Central memory CD8-positive, alpha-beta T cell (primary cell): Measurements from ENCODE around the gene DCAF15.

ENCODE experiments used
- ATAC-seq: fragments of 150-1000 bp; cut with Tn5 transposase; replicated peaks from 2 replicates; pipeline ENCODE4 v1.10.0; 2022; ENCODE audit warnings: mild to moderate bottlenecking, moderate FRiP score, moderate number of reproducible peaks; ENCODE audit not compliant: poor library complexity, severe bottlenecking; ENCODE audit errors: extremely low read depth
- DNase-seq, 2 donors: peaks; one replicate each; pipeline ENCODE4 v3.0.0; 2021; ENCODE audit warnings: low spot score in 2 of 2
- H3K27ac Mint-ChIP-seq: one replicate; pipeline ENCODE4 v1.8.0; 2022; ENCODE audit warnings: low read depth, mild to moderate bottlenecking, moderate library complexity, mixed read lengths
- H3K27me3 Mint-ChIP-seq: one replicate; pipeline ENCODE4 v1.8.0; 2022; ENCODE audit warnings: mixed read lengths
- H3K36me3 Mint-ChIP-seq: one replicate; pipeline ENCODE4 v1.8.0; 2022; ENCODE audit warnings: mild to moderate bottlenecking, moderate library complexity, mixed read lengths; ENCODE audit not compliant: insufficient read depth
- H3K4me1 Mint-ChIP-seq: one replicate; pipeline ENCODE4 v1.8.0; 2022; ENCODE audit warnings: mixed read lengths
- H3K4me3 Mint-ChIP-seq: one replicate; pipeline ENCODE4 v1.8.0; 2022; ENCODE audit warnings: mild to moderate bottlenecking, moderate library complexity, mixed read lengths
- H3K9me3 Mint-ChIP-seq: one replicate; pipeline ENCODE4 v1.8.0; 2022; ENCODE audit warnings: mixed read lengths

The DCAF15 gene

DNA sequence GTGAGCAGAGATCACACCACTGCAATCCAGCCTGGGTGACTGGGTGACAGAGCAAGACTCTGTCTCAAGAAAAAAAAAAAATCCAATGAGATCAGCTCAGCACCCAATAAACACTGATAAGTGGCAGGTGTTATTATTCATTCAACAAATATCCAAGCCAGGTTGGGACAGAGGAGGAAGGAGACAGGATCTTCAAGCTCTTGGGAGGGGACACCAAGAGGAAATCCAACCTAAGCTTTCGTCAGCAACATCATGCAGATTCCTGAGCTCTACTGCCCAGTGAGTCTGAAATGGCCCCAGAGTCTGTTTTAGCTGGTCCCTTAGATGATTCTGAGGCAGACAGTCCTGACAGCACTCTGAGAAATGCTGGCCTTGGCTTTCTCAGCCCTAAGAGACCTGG lies 46.1 kb downstream of the DCAF15 start:
- Mint-ChIP-seq H3K4me1 (peaks cover 23% of the 10 kb centered on the region), H3K9me3 (no peaks in the 10 kb centered on the region), H3K4me3 (no peak overlapping the region), H3K36me3 (peaks cover 18% of the 10 kb centered on the region), H3K27ac (peak overlapping the region; percentile 49), H3K27me3 (no peaks in the 10 kb centered on the region)
- DNase-seq (no peak), ATAC-seq (no peak)

DNA sequence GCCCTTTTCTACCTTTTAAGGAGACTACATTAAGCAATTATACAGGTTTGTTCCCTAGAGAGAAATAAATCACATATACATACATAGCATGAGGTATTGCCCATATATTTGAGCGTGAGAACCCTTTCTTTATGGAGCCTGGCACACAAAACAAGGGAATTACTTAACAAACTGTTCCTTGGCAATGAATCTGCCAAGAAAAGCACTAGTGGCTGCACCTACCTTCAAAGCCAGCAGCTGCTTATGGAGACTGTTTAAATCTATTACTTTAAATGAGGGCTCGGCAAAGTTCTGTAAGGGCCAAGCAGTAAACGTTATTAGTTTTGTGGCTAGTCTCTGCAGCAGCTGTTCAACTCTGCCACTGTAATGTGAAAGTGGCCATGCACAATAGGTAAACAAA lies 46.8 kb downstream of the DCAF15 start:
- ATAC-seq (no peak), DNase-seq (no peak)
- H3K4me3 Mint-ChIP-seq, result no peak overlapping the region
- peaks cover 17% of the 10 kb centered on the region for H3K36me3 Mint-ChIP-seq
- peaks cover 25% of the 10 kb centered on the region for H3K4me1 Mint-ChIP-seq
- no peaks in the 10 kb centered on the region for H3K9me3 Mint-ChIP-seq
- H3K27ac Mint-ChIP-seq, result no peak overlapping the region
- H3K27me3 Mint-ChIP-seq, result no peaks in the 10 kb centered on the region

DNA sequence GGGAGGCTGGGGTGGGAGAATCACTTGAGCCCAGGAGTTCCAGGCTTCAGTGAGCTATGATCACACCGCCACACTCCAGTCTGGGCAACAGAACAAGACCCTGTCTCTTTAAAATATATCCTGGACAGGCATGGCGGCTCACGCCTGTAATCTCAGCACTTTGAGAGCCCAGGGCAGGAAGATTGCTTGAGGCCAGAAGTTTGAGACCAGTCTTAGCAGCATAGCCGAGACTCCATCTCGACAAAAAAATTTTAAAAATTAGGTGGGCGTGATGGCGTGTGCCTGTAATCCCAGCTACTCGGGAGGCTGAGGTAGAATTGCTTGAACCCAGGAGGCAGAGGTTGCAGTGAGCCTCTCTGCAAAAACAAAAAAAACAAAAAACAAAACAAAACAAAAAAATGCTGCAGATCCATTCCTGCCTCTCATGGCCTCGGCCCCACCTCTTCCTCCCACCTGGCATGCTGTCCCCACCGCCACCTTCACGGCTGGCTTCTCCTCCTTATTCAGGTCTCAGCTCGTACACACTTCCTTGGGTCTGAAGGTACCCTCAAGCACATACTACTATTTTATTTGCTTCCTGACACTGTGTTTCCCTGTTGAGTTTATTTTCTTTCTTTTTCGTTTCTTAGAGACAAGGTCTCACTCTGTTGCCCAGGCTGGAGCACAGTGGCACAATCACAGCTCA lies 48.5 kb downstream of the DCAF15 start:
- peak overlapping the region; percentile 99 for H3K27ac Mint-ChIP-seq
- no peak for ATAC-seq
- peaks cover 21% of the 10 kb centered on the region for H3K36me3 Mint-ChIP-seq
- peaks cover 36% of the 10 kb centered on the region for H3K4me1 Mint-ChIP-seq
- no peaks in the 10 kb centered on the region for H3K27me3 Mint-ChIP-seq
- H3K4me3 Mint-ChIP-seq, result no peak overlapping the region
- no peaks in the 10 kb centered on the region for H3K9me3 Mint-ChIP-seq
- DNase-seq, result no peak

DNA sequence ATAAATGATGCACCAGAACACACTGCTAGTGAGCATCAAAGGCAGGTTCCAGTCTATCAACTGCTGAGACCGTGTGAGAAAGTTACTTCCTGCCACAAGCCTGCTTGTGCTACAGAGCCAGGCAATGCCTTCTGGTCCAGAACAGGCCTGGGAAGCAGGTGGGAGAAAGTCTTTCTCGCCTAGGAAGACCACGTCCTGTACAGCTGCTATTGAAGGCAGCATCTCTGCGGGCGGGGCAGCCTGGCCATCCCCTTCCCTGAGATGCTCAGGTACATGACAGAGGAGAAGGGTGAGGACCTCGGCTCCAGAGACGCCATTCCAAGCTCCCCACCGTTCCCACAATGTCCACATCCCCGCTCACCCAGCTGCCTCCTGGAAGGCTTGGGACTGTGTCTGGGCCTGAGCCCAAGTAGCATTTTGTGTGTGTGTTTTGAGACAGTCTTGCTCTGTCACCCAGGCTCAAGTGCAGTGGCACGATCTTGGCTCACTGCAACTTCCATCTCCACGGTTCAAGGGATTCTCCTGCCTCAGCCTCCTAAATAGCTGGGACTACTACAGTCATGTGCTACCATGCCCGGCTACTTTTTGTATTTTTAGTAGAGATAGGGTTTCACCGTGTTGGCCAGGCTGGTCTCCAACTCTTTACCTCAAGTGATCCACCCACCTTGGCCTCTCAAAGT lies 50.4 kb downstream of the DCAF15 start:
- Mint-ChIP-seq H3K27me3 (no peaks in the 10 kb centered on the region), H3K36me3 (peaks cover 29% of the 10 kb centered on the region), H3K4me3 (peak overlapping the region; percentile 60), H3K27ac (peak overlapping the region; percentile 99), H3K4me1 (peaks cover 36% of the 10 kb centered on the region), H3K9me3 (no peaks in the 10 kb centered on the region)
- DNase-seq, result peak in 1 of 2 donors; percentile 42
- peak; percentile 9 for ATAC-seq

- H3K27me3 Mint-ChIP-seq, result no peaks in the 10 kb centered on the region
- peak overlapping the region; percentile 60 for H3K4me3 Mint-ChIP-seq
- H3K4me1 Mint-ChIP-seq, result peaks cover 36% of the 10 kb centered on the region
- DNase-seq, result no peak
- H3K36me3 Mint-ChIP-seq, result peaks cover 31% of the 10 kb centered on the region
- no peaks in the 10 kb centered on the region for H3K9me3 Mint-ChIP-seq
- peak overlapping the region; percentile 99 for H3K27ac Mint-ChIP-seq
- no peak for ATAC-seq
Observed at GRCh38 chr19:14003251-14004055, 51.1 kb downstream of the DCAF15 start.

DNA sequence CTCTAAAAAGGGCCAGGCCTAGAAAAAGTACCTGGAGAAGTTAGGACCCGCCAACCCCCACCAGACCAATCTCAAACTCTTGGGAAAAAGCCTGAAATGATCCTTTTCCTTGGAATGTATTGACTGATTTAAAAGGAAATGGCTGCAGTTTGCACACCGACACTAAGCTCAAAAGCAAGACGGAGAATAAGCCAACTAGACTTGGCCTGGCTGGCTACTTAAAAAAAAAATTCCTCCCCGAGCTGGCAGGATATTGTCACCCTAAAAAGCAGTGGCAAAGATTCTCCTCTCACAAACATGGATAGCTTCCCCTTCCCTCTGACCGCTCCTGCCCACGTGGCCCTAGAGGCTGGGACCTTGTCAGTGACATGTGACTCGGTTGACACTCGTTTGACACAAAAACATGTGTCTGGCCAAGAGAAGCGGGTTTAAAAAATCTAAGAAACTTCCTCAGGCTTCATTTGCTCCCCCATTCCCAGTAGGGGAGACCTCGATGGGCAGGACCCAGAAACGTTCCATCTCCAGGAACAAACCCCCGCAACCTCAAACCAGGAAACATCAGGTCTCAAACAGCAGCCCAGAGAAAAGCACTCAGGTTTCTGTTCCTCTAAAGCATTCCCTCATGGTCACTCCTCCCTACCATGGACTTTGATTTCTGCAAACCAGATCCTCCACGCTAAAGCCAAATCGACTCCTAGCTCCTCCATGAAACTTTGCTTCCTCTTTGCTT lies 52.5 kb downstream of the DCAF15 start:
- peak overlapping the region; percentile 99 for H3K27ac Mint-ChIP-seq
- DNase-seq, result no peak
- peaks cover 36% of the 10 kb centered on the region for H3K4me1 Mint-ChIP-seq
- H3K27me3 Mint-ChIP-seq, result no peaks in the 10 kb centered on the region
- no peaks in the 10 kb centered on the region for H3K9me3 Mint-ChIP-seq
- H3K4me3 Mint-ChIP-seq, result peak overlapping the region; percentile 88
- peaks cover 31% of the 10 kb centered on the region for H3K36me3 Mint-ChIP-seq
- no peak for ATAC-seq

DNA sequence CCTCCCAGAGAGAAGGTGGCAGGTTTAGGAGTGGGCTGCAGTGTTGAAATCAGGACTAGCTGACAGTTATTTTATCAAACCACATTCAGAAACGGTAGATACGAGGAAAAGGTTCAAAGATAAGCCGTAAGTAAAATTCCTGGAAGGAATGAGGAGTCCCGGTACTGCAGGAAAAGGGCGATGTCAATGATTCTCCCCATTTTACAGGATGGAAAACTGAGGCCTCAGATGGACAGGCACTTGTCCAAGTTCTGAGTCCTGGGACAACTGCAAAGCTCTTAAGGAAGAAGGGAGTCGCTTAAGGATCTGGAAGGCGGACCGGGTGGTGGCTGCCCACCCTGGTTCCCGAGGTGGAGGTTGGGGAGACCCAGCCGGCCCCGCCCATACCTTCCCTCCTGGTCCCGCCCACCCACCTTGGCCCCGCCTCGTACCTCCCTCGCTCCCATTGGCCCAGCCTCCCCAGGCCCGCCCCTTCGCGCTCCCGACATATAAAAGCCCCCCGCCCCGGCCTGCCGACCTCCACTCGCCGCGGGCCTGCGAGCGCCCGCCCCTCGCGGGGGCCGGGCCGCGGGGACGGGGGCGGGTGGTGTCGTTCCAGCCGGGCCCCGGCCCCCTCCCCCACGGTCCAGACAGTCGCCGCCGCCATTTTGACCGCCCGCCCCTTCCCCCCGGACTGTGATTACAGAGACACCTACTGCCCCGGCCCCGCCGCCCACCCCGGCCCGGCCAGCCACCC lies 53.2 kb downstream of the DCAF15 start:
- DNase-seq (peak; percentile 84 to 89), ATAC-seq (peak; percentile 40)
- H3K4me1 Mint-ChIP-seq, result peaks cover 36% of the 10 kb centered on the region
- no peaks in the 10 kb centered on the region for H3K27me3 Mint-ChIP-seq
- H3K4me3 Mint-ChIP-seq, result peak overlapping the region; percentile 88
- H3K36me3 Mint-ChIP-seq, result peaks cover 27% of the 10 kb centered on the region
- H3K9me3 Mint-ChIP-seq, result no peaks in the 10 kb centered on the region
- H3K27ac Mint-ChIP-seq, result peak overlapping the region; percentile 99

GRCh38 chr19:14006085-14006765 lies 53.9 kb downstream of the DCAF15 start, which contains the start of gene RFX1:
Gene RFX1 (minus strand): TSS chr19:14006320. CDS start chr19:13993843, 12,477 bp downstream.
- H3K4me3 Mint-ChIP-seq, result peak within 1 kb of the TSS; percentile 88
- peaks cover 27% of the 10 kb centered on the region for H3K36me3 Mint-ChIP-seq
- no peaks in the 10 kb centered on the region for H3K27me3 Mint-ChIP-seq
- ATAC-seq (peak; percentile 75), DNase-seq (peak; percentile 100)
- no peaks in the 10 kb centered on the region for H3K9me3 Mint-ChIP-seq
- peaks cover 32% of the 10 kb centered on the region for H3K4me1 Mint-ChIP-seq
- peak within 1 kb of the TSS; percentile 99 for H3K27ac Mint-ChIP-seq

DNA sequence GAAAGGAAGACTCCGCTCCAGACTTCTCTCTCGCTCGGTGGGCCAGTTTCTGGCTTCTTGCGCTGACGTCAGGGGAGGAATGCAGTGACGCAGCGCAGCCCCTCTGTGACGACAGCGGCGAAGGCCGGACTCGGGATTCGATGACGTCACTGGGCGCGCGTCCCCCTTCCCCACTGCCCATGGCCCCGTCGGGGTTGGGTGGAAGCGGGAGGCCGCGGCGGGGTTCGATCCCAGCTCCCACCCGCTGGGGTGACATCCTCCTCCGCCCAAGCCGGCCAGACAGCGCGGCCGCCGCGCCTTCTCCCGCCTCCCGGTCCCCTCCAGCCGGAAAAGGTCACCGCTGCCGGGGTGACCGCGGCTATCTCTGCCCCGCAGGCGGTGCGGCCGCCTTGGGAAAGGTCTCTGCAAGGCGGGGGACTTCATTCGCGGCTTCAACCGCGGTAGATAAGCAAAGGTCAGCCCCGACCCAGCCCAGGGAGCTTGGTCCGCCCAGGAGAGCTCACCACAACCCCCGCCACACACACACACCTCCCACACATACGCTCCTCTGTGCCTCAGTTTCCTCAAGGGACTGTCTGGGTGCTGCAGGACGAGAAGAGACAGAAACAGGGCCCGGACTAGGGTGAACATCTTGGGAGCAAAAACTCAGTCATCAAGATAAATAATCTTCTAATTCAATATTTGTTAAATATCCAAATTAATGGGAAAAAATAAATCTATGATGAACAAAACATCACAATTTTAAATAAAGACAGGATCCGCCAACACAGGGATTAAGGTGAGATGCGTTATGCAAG lies 54.7 kb downstream of the DCAF15 start:
- peak overlapping the region; percentile 99 for H3K27ac Mint-ChIP-seq
- peak overlapping the region; percentile 88 for H3K4me3 Mint-ChIP-seq
- H3K4me1 Mint-ChIP-seq, result peaks cover 27% of the 10 kb centered on the region
- no peak for ATAC-seq
- H3K27me3 Mint-ChIP-seq, result no peaks in the 10 kb centered on the region
- H3K36me3 Mint-ChIP-seq, result peaks cover 25% of the 10 kb centered on the region
- DNase-seq, result no peak
- H3K9me3 Mint-ChIP-seq, result no peaks in the 10 kb centered on the region
